Midbrain (tissue), 1 donor: ENCODE data around the gene RSPH9.

Experiments
- DNase-seq: peaks from one replicate; lab custom pipeline; 2025; lab: John Stamatoyannopoulos, UW

The RSPH9 gene, protein sequence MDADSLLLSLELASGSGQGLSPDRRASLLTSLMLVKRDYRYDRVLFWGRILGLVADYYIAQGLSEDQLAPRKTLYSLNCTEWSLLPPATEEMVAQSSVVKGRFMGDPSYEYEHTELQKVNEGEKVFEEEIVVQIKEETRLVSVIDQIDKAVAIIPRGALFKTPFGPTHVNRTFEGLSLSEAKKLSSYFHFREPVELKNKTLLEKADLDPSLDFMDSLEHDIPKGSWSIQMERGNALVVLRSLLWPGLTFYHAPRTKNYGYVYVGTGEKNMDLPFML

DNA sequence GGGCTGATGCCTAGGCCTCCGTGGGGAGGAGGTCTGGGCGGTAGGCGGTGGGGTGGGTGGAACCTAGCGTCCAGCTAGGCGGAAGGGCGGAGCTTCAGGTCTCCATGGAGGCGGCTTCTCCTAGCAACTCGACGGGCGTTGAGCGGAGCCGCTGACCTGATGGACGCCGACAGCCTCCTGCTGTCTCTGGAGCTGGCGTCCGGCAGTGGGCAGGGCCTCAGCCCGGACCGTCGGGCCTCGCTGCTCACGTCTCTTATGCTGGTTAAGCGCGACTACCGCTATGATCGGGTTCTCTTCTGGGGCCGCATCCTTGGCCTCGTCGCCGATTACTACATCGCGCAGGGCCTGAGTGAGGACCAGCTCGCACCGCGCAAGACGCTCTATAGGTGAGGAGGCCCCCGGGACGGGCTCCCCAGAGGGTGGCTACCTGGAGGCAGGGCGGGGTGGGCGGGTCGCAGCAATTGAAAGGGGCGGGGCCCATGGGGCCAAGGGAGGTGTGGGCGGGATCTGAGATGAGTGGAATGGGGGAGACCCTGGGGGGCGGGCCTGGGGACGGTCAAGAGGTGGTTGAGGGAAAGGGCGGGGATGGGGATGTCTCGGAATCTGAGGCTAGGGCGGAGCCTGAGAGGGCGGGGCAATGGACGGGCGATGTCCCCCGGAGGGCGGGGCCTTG is at the start of gene RSPH9:
Gene RSPH9, plus strand, starts transcription at position 97 of the 673 bp plus-strand sequence. Its CDS starts 63 bp downstream, at position 160.
- no peak for DNase-seq

DNA sequence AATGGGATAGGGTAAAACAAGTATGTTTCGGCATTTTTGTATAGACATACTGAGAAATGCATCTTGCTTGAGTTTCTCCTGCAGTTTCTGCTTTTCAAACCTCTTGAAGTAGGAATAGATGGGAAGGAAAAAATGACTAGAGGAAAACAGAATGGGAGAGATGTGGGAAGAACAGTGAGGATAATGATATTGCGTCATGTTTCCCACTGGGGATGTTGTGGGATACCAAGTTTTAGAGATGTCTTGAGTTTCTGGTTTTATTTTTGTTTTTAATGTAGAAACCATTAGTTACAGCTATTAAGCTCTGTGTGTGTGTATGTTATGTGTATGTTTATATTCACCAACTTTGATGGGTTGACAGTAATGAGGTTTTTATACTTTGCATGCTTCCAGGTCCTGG is 44.2 kb upstream of the RSPH9 start:
- DNase-seq: no peak

DNA sequence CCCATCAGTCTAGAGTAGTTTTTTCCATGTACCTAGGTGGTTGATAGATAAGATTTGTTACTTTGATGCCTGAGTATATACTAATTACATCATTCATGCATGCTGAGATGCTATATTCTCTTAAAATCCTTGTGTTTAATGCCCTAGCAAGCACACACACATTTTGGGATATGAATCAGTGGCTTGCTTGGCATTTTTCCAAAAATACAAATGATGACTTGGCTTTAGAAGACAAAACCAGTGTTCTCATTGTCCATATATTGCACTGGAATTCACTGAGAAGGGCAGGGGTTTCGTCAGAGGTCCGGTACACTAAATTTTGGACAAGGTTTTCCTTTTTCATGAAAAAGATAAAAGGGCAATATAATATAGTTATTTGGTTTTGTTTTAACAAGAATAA is 40.7 kb upstream of the RSPH9 start:
- DNase-seq: no peak

DNA sequence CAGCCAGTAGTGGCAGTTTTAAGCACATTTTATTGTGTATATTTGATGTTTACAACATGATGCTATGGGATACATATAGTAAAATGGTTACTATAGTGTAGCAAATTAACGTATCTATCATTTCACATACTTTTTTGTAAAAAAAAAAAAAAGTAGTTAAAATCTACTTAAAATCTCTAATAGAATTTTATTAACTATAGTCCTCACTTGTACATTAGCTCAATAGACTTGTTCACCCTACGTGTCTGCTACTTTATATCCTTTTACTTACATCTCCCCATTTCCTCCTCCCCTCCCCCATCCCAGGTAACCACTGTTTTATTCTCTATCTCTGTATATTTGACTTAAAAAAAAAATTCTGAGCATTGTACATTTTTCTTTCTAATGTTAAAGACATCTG is 38.8 kb upstream of the RSPH9 start:
- no peak for DNase-seq

DNA sequence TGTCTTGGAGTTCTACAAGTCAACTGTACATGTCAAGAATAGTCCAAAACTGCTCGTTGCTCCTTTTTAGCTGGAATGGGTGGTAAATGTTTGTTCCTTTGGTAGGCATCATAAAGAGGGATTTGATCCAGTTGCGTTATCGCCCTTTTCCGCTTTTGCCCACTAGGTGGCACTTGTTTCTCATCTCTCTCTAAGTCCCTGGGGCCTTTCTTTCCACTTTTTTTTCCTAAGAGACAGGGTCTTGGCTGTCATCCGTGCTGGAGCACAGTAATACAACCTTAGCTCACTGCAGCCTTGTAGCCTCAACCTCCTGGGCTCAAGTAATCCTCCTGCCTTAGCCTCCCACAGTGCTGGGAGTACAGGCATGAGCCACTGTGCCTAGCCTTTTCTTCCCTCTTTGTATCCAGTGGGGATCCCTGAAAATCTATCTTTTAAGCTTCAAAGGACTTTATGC is 36.5 kb upstream of the RSPH9 start:
- peak; percentile 58 for DNase-seq

DNA sequence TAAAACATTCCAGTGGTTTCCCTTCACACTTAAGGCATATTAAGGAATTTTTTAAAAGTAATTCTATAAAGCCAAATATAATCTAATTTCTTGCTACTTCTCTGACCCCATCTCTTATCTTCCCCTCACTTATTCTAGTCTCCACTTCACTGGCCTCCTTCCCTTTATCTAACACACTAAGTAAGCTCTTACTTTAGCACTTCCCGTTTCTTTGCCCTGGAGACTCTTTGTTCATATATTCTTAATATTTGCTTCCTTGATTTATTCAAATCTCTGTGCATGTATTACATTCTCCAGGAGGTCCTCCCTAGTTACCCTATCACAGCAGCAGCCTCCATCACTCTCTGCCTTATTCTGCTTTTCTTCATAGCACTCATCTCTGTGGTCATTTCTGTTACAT is 36.0 kb upstream of the RSPH9 start:
- DNase-seq: no peak

DNA sequence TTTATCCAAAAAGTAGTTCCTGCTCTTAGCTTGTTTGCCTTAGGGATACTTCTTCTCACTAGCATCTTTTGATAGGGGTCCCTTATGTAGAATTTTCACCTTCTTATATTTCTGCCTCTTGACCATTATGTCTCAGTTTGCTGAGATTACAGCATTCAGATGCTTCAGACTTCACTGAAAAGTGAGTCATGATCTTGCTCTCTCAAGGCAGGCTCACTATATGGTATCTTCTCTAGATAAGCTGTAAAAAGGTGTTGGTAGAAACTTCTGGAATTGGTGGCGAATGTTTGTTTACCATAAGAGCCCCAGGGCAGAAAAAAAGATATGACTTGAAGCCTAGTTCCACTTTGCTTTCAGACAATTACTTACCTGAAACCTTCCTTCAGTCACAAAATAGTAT is 35.4 kb upstream of the RSPH9 start:
- DNase-seq: no peak

DNA sequence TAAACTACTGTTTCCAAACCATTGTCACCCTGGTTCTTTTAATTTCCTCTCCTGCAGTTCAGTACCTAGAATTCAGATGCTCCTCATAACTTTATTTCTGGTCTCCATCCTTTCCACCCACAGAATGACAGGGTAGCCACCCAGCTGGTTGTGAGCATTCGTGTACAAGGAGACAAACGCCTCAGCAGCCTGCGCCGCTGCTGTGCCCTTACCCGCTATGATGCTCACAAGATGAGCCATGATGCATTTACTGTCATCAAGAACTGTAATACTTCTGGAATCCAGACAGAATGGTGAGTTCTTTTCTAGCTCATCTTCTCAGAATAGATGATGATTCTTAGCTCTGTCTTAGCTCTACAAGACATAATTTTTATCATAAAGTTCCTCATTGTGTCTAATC is 34.4 kb upstream of the RSPH9 start:
- DNase-seq: no peak

DNA sequence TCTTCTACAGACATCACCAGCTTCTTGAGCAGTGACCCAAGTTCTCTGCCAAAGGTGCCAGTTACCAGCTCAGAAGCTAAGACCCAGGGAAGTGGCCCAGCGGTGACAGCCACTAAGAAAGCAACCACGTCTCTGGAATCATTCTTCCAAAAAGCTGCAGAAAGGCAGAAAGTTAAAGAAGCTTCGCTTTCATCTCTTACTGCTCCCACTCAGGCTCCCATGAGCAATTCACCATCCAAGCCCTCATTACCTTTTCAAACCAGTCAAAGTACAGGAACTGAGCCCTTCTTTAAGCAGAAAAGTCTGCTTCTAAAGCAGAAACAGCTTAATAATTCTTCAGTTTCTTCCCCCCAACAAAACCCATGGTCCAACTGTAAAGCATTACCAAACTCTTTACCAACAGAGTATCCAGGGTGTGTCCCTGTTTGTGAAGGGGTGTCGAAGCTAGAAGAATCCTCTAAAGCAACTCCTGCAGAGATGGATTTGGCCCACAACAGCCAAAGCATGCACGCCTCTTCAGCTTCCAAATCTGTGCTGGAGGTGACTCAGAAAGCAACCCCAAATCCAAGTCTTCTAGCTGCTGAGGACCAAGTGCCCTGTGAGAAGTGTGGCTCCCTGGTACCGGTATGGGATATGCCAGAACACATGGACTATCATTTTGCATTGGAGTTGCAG is 31.0 kb upstream of the RSPH9 start:
- no peak for DNase-seq

DNA sequence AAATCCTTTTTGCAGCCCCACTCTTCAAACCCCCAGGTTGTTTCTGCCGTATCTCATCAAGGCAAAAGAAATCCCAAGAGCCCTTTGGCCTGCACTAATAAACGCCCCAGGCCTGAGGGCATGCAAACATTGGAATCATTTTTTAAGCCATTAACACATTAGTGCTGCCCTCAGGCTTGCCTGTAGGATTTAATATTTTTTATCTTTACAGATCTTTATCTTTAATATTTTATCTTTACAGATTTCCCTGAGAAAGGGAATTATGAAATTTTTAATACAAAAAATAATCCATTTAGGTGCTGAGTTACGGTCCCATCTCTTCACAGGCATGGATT is 30.5 kb upstream of the RSPH9 start:
- no peak for DNase-seq

DNA sequence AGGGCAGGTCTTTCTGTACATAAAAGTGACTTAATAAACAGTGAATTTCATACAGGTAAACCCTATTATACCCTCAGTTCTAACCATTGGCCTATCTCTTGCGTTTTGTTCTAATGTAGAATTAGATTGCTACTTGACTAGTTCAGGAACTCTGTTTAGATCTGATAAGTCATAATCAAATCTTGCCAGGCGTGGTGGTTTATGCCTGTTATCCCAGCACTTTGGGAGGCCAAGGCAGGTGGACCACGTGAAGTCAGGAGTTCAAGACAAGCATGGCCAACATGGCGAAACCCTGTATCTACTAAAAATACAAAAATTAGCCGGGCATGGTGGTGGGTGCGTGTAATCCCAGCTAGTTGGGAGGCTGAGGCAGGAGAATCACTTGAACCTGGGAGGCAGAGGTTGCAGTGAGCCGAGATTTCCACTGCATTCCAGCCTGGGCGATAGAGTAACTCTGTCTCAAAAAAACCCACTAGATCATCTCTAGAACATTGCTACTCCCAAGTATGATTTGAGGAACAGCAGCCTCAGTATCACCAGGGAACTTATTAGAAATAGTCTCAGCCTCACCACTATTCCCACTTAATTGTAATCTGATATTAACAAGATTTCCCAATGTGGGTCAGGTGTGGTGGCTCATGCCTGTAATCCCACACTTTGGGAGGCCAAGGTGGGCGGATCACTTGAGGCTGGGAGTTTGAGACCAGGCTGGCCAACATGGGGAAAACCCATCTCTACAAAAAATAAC is 27.9 kb upstream of the RSPH9 start:
- no peak for DNase-seq

DNA sequence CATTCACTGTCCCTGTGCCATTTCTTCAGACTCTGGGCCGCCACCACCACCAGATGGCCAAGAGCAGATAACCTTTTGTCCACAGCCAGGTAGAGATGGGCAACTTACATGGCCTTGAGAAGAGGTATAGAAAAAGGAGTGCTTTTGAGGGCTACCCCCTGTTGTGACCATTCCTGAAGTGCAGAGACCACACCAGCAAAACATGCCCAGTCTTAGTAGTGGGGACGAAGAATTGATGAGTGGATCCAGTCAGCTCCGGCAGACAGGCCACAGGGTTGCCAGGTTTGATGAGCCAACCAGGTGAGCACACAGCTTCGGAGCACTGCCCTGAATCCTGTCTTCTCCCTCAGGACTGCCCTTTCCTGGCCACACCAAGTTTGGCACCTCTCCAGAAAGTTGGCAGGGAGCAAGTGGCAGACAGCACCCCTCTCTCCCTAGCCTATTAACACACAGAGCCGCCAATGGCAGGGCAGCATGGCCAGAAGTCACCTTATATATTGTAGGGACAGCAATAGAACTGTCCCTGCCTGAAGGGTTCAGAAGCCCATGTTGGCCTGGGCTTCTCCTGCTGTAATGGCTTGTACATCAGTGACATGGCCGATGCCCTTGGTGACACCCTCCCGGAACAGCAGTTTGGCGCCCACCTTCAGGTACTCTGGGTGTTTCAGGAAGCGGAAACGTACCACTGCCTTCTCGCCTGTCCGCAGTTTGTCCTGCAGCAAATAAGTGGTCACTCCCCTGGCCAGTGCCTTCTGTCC is 23.6 kb upstream of the RSPH9 start:
- no peak for DNase-seq

DNA sequence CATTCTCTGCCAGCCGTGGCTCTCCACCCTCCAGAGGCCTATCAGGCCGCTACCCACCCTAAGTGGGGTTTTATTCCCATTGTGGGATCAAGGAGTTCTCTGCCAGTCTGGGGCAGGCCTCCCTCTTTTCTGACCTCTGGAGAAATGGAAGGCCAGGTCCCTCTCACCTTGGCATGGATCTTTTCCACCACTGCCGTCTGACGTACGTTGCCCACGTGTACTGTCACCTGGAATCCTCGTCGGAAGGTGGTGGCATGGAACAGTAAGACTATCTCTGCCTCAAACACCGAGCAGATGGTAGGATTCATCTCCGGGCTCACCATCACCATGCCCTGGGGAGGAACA is 23.0 kb upstream of the RSPH9 start:
- DNase-seq: no peak

DNA sequence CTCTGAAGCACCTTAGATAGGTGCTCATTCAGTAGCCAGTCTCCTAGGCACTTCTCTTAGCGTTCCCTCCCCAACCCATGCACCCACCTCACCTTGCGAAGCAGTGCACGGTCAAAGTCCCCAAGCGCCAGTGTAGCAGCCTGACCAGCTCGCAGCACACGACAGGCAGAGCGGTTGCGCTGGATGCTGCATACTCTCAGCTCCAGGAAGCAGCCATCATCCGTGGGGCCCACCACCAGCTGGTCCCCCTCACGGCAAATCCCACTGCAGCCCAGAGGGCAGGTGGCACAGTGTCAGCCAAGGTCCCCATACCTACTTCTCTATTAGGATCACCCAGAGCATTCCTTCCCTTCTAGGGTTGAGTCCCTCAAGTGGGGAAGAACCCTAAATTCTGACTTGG is 22.3 kb upstream of the RSPH9 start:
- DNase-seq: no peak

DNA sequence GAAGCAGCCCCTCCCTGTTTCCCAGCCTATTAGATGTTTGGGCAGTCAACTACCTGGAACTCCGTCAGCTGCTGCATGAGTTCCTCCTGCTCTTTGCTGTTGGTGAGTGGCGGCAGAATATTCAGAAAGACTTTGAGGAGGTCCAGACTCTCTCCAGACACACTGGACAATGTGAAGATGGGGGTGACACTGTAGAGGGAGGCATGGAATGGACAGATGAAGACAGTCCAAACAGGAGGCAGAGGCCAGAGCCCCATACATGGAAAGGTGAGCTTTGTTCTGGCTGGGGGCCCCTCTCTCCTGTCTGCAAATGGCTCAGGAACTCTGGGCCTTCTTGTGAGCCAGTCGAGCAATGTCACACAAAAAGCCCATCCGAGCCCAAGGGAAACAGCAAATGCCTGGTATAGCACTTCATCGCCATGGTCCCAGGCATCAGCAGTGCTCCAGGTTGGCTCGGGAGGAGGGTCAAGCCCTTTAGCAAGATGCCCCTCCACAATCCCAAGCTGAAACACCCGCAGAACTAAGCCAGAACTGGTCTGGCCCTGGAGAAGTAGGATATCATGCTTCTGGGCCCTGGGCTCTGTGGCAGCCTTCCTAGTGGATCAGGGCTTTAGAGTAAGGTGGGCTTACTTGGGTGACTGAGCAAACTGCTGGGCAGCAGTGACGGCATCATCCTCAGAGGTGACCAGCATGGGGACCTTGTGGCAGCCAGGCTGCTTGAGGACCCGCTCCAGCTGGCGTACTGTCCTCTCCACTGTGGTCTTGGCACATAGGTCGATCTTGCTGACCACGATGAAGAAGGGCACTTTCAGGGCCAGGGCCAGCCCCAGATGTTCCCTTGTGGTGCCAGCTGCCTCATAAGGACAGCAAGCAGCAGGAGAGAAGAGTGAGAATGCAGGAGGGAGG is 20.7 kb upstream of the RSPH9 start:
- no peak for DNase-seq

DNA sequence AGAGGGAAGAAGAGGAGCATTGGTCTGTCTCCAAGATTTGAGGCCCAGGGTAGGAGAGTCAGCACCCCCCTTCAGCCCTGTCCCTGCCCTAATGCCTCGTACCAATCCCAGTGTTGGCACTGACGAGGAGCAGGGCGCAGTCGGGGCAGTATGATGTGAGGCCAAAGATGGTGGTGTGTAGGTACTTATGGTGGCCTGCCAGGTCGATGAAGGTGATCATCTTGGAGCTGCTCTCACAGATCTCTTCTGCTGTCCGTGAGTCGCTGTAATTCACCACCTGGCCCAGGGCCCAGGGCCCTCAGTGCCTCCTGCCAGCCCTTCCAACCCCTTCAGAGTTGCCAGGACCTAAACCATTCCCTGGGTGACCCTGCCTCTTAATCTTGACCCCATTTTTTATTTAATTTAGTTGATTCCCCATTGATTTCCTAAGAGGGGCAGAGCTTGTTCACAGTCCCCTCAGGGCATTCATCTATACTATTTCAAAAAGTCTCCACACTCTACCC is 20.0 kb upstream of the RSPH9 start:
- no peak for DNase-seq

DNA sequence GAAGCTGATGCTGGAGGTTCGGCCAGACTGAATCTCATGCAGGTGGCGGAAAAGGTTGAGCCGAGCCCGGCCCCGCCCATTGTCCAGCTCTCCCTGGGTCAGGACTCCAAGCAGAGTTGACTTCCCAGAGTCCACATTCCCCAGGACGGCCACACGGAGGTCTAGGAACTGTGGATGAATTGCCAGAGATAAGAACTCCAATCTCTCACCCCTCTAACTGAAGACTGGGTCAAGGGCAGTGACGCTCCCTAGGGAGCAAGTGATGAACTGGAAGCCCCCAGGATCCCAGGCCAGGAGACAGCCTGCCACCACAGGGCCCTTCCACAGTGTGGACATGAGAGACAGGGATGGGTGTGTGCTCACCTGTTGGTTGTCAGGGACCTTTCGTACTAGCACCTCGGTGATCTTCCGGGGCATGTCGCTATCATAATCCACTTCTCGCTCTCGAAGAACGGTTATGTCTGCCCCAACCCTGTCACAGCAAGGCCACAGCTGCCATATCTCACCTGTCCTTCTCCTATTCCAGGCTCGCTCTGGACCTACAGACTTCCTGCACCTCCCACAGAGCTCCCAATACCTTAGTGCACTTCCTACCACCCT is 19.3 kb upstream of the RSPH9 start:
- DNase-seq: no peak

DNA sequence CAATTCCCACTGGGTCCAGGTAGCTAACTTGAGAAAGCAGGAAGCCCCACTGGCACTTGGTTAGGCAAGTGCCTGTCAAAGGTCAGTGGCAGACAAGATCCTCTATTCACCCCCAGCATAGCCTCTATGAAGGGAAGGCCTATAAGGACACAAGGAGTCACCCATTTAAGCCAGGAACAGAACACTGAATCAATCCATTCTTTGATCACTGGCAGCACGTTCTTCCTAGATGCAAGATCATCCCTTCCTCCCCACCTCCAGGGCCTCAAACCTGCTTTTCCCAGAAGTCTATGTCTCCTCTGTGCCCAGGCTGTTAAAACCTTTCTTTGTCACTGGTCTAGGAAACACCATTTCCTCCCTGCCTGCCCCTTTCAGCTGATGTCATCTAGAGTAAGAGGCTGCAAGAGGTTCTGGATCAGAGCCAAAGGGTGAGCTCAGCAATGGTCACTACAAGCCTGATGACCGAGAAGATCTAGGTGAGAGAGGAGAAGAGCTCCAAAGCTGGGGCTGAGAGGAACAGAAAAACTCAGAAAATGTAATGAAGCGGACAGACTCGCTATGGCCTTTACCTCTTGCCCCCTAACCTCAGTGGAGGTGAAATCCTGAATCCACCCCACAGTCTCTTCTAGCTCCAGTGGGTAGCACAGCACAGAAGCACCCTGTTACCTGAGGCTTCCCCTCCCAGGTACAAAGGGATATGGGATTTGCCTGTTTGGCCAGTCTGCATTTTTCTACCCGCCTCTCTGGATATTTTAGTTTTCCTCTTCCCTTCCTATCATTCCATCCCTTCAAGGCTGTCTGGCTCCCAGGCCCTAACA is 17.6 kb upstream of the RSPH9 start:
- peak; percentile 19 for DNase-seq

DNA sequence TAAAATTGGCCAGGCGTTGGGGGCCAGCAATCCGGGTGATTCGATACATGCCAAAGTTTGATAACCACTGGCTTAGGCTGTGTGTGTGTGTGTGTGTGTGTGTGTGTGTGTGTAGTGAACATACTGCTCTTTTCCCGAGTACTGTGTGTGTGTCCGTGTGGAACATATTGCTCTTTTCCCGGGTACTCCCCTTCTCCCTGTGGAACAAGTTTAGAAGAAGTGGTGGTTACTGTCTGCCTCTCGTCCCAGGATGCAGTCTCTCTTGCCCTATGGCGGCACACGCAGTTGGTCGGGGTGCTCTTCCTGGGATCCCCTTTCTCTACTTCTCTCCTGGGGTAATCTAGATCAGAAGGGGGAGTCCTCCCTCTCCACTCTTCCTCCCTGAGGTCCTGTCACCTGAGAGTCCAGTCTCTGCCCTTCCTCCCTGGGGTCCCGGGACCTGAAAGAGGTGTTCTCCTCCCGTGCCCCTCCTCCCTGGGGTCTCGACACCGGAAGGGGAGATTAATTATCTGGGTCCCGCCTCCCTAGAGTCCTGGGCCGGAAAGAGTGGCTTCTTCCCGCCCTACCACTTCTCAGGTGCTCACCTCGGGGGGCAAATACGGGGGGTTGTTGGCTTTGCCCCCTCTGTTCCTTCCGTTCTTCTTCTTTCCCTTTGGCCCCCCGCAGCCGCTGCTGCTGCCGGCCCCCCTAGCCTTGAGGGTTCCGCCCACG is 16.3 kb upstream of the RSPH9 start:
- DNase-seq: peak; percentile 51
